GM19468 (cell line): Measurements from ENCODE around the gene ANO1.
"Not testable (repeated sequence)": the region's sequence is repeated elsewhere in the genome, so short reads cannot be mapped to it uniquely, and the experiment has no call there.

Experiments
- ATAC-seq: cut with Tn5 transposase; IDR thresholded peaks from one replicate; pipeline ENCODE4 v1.9.1; 2021; ENCODE audit warnings: mild to moderate bottlenecking, moderate library complexity, moderate number of reproducible peaks; ENCODE audit not compliant: unreplicated experiment; ENCODE audit errors: extremely low read depth

ANO1 gene

DNA sequence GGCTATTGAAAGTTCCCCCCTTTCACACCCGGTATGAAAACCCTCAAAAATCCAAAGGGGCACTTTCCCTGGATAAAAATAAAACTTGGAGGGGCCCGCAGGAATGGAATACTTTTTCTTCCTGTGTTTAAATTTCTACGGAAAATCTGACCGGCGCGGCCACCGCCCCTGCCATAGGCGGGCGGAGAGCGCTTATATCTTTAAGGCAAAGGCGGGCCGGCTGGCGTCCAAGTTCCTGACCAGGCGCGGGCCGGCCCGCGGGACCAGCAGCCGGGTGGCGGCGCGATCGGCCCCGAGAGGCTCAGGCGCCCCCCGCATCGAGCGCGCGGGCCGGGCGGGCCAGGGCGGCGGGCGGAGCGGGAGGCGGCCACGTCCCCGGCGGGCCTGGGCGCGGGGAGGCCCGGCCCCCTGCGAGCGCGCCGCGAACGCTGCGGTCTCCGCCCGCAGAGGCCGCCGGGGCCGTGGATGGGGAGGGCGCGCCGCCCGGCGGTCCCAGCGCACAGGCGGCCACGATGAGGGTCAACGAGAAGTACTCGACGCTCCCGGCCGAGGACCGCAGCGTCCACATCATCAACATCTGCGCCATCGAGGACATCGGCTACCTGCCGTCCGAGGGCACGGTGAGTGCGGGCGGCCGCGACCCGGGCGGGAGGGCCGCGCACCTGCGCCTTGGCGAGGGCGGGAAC lies at the start of gene ANO1:
Gene ANO1, plus strand, starts transcription at position 223 of the 686 bp plus-strand sequence. Its CDS starts 290 bp downstream, at position 513.
- no peak for ATAC-seq

- ATAC-seq: no peak
Observed at GRCh38 chr11:70029115-70029860, 48.8 kb upstream of the ANO1 start.

DNA sequence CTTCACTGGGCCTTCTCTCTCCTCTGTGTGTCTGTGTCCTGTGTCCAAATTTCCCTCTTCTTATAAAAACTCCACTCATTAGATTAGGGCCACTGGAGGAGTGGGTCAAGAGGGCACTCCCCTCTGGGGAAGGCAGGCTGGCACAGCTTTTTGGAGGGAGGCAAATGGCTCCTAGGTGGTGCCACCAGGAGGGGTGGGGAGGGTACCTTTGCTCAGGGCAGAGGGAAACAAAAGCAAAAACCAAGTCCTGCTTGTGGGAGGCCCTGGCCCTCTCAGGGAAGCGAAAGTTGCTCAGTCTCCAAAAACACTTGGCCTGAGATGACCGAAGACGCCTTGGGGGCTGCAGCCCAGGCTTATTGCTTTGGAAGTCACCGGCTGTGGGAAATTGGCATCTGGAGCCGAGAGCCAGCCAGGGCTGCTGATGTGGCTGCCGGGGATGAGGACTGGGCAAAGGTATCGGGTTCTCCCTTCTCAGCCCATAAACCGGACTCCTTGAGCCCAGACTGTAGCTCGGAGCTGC lies 48.2 kb upstream of the ANO1 start:
- no peak for ATAC-seq

DNA sequence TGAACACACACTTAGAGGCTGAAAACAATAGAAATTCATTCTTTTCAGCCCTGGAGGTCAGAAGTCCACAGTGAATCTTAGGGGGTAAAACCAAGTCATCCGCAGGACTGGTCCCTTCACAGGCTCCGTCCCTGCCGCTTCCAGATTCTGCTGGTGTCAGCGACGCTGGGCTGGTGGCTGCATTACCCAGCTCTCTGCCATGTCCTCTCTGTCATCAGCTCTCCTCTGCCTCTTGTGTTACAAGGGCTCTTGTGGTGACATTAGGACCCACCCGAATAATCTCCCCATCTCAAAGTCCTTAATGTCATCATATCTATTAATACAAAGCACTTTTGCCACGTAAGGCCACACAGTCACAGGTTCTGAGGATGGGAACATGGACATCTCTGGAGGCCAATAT lies 47.7 kb upstream of the ANO1 start:
- no peak for ATAC-seq

DNA sequence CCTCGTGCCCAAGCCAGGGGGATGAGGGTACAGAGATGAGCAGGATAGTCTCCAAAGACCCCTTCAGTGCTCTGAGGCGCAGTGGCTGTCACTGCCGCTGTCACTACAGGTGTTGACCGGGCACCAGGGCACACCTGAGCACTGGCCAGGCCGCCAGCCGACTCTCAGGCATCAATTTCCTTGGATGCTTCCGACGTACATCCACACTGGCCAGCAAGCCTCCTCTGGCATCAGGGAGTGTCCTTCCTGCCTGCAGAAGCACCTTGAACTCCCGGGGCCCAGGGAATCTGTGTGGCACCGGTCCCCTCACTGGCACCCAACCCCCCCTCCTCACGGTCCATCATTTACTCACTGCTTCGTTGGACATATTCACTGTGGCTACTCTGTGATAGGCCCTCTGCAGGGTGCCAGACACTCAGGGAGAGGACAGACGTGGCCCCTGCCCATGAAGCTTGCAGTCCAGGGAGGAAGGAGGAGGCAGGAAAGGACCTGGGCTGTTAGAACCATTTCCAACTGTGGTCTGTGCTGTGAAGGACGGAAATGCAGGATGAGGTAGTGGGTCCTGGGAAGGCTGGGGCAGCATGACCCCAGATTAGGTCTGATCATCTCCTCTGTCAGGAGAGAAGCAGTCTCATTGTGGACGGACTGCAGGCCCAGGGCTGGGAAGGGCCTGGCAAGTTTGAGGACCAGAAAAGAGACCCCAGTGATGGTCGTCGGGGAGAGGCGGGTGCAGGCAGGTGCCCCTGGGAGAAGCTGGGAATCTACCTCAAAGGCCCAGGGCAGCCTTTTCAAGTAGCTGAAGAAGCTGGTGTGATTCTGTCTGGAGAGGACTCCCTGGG lies 46.3 kb upstream of the ANO1 start:
- no peak for ATAC-seq

GRCh38 chr11:70032470-70032795 lies 45.7 kb upstream of the ANO1 start:
- no peak for ATAC-seq

DNA sequence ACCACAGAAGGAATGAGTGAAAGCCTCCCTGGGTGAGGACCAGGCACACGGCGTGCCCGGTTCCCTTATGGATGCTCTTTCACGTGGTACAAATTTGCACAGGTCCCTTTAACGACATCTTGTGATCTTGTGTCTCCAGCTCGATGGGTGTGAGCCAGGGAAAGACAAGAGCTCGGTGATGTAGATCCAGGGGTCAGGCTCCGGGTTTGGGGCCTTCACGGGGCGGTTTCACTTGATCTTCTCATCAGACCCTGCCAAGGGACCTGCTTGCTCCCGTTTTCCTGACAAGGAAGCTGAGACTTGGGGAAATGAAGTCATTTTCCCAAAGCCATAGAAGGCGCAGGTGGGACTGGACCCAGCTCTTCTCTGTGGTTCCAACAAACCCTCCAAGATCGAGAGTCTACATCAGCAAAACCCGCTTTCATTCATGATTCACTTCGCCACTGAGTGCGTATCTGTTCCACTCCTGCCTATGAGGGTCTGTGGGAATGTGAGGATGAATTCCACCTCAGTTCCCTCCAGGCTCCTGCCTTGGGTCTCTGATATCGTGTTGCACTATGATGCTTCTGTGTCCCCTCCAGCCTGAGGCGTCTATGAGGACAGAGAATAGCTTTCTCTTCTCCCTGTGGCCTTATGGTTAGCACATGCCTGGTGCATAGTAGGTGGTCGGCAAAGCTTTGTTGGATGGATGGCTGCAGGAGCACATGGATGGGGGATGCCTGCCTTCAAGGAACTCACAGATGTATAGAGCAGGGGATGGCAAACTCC lies 45.0 kb upstream of the ANO1 start:
- ATAC-seq: no peak

GRCh38 chr11:70033711-70034070 lies 44.4 kb upstream of the ANO1 start:
- ATAC-seq: no peak

DNA sequence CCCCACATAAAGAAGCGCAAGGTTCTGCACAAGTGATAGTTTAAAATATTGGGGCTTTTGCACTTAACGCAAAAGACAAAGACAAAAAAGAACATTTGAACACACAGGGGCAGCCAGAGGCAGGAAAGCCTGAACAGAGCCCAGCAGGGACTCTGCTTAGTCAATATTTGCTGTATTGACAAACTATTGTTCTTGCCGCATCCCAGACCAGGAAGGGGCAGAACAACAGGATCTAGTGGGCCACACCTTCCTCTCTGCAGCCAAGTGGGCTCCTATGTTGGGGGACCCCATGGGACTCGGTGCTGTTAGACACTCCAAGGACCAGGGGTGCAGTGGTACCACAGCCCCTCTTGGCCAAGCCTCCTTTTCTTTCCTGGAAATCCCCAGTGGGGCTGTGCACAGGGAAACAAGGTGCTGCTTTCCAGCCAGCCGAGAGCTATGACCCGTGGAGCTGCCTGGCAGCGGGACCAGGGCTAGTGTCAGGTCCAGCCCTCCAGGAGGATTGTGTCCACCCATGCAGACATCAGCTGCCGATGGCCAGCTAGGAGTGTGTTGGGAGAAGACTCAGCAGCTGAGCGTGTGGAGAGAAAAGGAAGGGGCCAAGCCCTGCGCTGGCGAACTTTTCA lies 43.3 kb upstream of the ANO1 start:
- no peak for ATAC-seq

GRCh38 chr11:70035665-70036064 lies 42.5 kb upstream of the ANO1 start:
- ATAC-seq: not testable (repeated sequence)

DNA sequence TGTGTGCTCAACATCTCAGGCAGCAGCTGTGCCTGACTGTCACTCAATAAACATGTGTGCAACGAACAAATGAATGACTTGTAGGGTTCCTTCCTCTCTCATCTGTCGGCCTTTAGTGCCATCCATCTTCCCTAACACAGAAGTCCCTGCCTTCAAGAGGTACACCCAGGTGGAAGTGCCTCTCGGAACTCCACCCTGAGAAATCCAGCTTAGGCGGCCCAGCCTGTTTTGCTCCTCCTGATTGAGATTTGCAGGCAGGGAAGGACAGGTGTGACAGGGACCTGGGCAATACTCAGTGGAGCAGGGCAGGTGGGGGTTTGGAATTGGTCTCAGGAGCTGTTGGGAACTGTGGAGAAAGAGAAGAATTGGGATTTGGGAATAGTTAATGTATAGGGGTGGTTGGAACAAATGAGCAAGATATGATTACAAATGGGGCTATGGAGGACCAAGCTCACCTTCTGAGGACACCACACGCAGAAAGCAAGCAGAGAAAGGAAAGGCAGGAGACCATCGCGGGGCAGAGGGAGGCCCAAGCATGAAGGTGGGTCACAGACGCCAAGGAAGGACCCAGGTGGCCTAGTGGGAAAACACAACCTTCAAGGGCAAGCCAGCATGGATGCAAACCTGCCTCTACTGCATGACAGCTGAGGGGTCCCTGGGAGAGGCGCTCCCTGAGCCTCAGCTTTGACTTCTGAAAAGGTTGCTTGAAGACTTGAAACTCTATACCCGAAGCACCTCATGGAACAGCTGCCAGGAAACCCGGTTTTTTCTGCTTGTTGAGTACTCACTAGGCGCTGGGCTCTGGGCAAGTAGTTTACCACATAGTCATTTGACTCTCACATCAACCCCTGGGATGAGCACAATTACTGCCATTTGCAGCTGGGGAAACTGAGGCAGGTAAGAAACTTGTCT lies 40.9 kb upstream of the ANO1 start:
- ATAC-seq: no peak

DNA sequence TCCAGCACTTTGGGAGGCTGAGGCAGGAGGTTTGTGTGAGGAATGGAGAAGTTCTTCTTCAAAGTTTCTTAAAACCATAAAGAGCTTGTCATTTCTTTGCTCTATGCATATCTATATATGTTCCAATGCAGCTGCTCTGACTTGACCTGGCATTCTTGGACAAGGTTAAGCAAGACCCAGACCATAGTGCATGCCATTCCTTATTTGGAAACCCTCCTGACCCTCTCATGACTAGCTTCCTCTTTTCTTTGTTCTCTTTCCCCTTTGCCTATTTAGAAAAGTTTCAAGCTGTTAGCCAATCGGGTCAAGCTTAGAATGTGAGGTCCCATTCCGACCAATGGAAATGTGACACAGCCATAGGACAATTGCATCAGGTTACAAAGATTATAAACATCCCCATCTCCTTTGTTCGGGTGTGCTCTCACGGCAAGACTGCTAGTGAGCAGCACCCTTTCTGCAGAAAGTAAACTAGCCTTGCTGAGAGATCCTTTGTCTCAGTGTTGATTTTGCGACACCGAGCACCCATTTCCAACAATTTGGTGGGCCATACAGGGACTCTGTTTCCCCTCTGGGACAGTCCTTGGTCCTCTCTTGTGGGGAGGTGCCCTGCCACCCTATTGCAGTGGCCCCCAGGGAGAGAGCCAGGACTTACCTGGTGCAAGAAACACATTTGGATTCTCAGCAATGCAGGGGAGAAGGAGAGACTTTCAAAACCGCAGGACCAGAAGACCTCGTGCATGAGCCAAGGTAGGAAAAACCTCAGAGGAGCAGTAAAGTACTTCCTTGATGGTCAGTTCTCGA lies 39.9 kb upstream of the ANO1 start:
- ATAC-seq: no peak

- ATAC-seq: no peak
Observed at GRCh38 chr11:70040452-70040851, 37.7 kb upstream of the ANO1 start.

DNA sequence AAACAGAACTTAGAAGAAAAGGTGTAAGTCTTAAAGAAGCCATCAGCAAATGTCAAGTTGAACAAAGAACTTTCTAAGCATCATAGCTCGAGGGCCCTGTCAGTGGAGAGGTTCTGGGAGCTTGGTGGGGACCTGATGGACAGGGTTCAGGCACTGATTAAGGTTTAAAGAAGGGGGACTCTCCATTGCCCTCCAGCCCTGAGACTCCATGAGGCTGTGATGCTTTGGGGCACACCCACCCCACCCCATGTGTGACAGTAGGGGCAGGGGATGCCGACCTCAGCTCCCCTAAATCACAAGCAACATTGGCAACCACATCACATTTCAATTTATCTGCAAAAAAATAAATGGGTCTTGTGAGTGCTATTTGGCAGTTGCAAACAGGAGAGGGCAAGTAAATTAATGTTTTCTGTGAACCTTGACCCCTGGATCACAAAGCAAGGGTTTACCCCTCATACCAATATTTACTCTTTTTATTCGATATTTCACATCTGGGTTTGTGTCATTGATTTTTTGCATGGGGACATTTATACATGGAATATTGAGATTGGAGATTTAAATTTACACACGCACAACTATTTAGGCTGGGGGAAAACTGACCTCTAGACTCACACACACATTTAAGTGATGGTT lies 37.1 kb upstream of the ANO1 start:
- ATAC-seq: no peak

DNA sequence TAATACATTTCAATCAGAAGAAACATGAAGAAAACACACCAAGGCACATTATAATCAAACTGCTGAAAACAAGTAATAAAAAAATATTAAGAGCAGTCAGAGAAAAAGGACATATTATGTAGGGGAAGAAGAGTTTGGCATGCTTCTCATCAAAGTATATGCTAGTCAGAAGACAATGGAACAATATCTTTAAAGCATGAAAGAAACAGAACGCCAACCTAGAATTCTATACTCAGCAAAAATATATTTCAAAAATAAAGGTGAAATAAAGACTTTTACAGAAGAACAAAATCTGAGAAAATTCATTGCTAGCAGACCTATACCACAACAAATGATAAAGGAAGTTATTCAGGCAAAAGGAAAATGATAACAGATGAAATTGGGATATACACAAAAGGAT lies 34.6 kb upstream of the ANO1 start:
- no peak for ATAC-seq

DNA sequence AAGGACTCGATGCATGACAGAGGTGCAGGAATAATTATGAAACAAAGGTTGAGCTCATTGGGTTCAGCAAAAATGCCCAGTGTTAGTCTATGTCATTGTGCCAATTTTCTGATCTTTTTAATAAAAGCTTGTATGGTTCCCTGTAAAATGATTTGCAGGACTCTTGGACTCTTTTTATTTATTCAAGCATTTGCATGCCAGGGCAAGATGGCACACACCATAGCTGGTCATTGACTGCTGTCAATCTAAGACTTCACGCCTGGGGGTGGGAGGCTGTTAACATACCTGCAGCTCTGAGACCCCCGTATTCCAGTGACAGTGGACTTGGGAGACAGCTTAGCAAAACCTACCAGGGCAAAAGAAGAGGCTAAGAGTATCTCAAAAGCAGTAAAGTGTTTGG lies 32.0 kb upstream of the ANO1 start:
- no peak for ATAC-seq

GRCh38 chr11:70048279-70049024 lies 29.7 kb upstream of the ANO1 start:
- no peak for ATAC-seq
